OCI-LY3 (cell line): ENCODE data around the gene COLEC11.

ENCODE experiments used
- EZH2phosphoT487 ChIP-seq: fragments of 200-600 bp; shearing (Covaris generic); IDR thresholded peaks from 2 replicates; pipeline ENCODE4 v1.6.1; 2018; ENCODE audit warnings: antibody characterized with exemption, mixed run types, low read depth
- TF ChIP-seq, protein P1 (sequence below): fragments of 200-600, 300-600 bp; sonication (generic); IDR thresholded peaks from 2 replicates; pipeline ENCODE4 v1.5.1; 2014; ENCODE audit warnings: antibody characterized with exemption, low read length, low read depth

DNA sequence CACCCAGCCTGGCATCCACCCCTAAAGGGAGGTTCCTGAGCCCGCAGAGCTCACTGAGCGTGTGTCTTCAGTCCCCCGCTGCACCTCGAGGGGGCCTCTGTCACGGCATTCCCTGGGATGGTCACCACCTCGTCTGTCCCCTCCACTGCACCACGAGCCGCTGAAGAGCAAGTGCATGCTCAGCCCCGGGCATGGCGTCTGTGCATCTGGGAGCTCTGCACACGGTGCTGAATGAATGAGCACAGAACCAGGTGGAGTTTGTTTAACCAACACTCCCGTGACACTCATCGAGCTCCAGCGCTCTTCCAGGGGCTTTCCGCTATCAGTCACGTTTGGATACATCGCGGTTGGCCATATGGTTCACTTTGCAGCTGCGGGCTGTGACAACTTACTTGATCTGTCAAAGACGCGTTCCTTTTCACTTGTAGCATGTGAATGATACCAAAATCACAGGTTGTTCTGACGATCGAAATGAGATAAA, 72.3 kb downstream of the COLEC11 start:
- TF ChIP-seq, protein P1, sequence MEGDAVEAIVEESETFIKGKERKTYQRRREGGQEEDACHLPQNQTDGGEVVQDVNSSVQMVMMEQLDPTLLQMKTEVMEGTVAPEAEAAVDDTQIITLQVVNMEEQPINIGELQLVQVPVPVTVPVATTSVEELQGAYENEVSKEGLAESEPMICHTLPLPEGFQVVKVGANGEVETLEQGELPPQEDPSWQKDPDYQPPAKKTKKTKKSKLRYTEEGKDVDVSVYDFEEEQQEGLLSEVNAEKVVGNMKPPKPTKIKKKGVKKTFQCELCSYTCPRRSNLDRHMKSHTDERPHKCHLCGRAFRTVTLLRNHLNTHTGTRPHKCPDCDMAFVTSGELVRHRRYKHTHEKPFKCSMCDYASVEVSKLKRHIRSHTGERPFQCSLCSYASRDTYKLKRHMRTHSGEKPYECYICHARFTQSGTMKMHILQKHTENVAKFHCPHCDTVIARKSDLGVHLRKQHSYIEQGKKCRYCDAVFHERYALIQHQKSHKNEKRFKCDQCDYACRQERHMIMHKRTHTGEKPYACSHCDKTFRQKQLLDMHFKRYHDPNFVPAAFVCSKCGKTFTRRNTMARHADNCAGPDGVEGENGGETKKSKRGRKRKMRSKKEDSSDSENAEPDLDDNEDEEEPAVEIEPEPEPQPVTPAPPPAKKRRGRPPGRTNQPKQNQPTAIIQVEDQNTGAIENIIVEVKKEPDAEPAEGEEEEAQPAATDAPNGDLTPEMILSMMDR: no peak
- no peak for TF ChIP-seq EZH2phosphoT487
